GM23338 (cell line): Measurements from ENCODE around the gene CNTRL.

Experiments used
- CREB1 ChIP-seq: fragments of 250-450 bp; sonication (Bioruptor Pico); IDR thresholded peaks from 2 replicates; pipeline ENCODE4 v1.5.0; 2020; ENCODE audit warnings: low read depth, mild to moderate bottlenecking, moderate library complexity
- CTCF ChIP-seq, 2 experiments: fragments of 200-600 bp in 1 of 2; sonication (generic) in 1 of 2; conservative IDR thresholded peaks; 2 replicates each; pipeline versions ENCODE4 v1.5.1 to v1.6.1; 2016 to 2017; ENCODE audit warnings: antibody characterized with exemption in 2 of 2, low read depth in 2 of 2, mild to moderate bottlenecking in 2 of 2, moderate library complexity in 1 of 2
- ETS1 ChIP-seq: IDR thresholded peaks from 2 replicates; pipeline ENCODE4 v1.6.1; 2016; ENCODE audit warnings: antibody characterized with exemption
- EZH2 ChIP-seq: fragments of 200-600 bp; sonication (generic); IDR thresholded peaks from one replicate; pipeline ENCODE4 v1.8.0; 2017; ENCODE audit warnings: antibody characterized with exemption, mild to moderate bottlenecking, low read depth; ENCODE audit not compliant: unreplicated experiment
- EZH2phosphoT487 ChIP-seq: fragments of 200-600 bp; sonication (generic); IDR thresholded peaks from one replicate; pipeline ENCODE4 v1.8.1; 2018; ENCODE audit warnings: antibody characterized with exemption; ENCODE audit not compliant: unreplicated experiment
- POLR2AphosphoS5 ChIP-seq: IDR thresholded peaks from 2 replicates; pipeline ENCODE4 v1.6.1; 2016; ENCODE audit warnings: antibody characterized with exemption, low read depth
- REST ChIP-seq: IDR thresholded peaks from one replicate; pipeline ENCODE4 v1.6.1; 2018; ENCODE audit warnings: antibody characterized with exemption; ENCODE audit not compliant: unreplicated experiment
- STAT1 ChIP-seq: IDR thresholded peaks from one replicate; pipeline ENCODE4 v1.6.1; 2016; ENCODE audit warnings: antibody characterized with exemption; ENCODE audit not compliant: unreplicated experiment
- ZNF114 ChIP-seq: fragments of 250-450 bp; sonication (Bioruptor Pico); IDR thresholded peaks from 2 replicates; pipeline ENCODE4 v1.5.0; 2020; ENCODE audit warnings: mild to moderate bottlenecking, moderate library complexity

- TF ChIP-seq POLR2AphosphoS5, result no peak
- TF ChIP-seq CTCF (conservative IDR thresholded peaks at IDR 0.05; ENCODE audit: low read depth in 2 of 2), result no peak
- no peak for TF ChIP-seq EZH2
- TF ChIP-seq EZH2phosphoT487, result no peak
- no peak for TF ChIP-seq STAT1
- TF ChIP-seq ZNF114 (CRISPR knock-in tag), result no peak
- no peak for TF ChIP-seq CREB1
- TF ChIP-seq REST, result no peak
- TF ChIP-seq ETS1, result no peak
These were observed 109.7 kb downstream of the CNTRL start for GRCh38 chr9:121184463-121184862.
